SU-DHL-6 (cell line): ENCODE results near the gene RNF152.
"Not testable (repeated sequence)": the region's sequence is repeated elsewhere in the genome, so short reads cannot be mapped to it uniquely, and the experiment has no call there.

ENCODE experiments used
- H2AFZ ChIP-seq: fragments of 200-600 bp; sonication (generic); 2 replicates; pipeline ENCODE4 v1.6.1; 2014; ENCODE audit warnings: low read depth, mild to moderate bottlenecking, moderate library complexity, mixed read lengths, antibody characterized with exemption, low read length; ENCODE audit not compliant: severe bottlenecking
- H3F3A ChIP-seq: fragments of 200-600 bp; shearing (Covaris generic); 2 replicates; pipeline ENCODE4 v1.6.0; 2016; ENCODE audit warnings: antibody characterized with exemption, mild to moderate bottlenecking; ENCODE audit not compliant: insufficient read depth
- H3K27ac ChIP-seq: fragments of 200-600 bp; sonication (generic); 2 replicates; pipeline ENCODE4 v1.5.1; 2016; ENCODE audit warnings: low read depth, mild to moderate bottlenecking, low read length, moderate library complexity, mixed read lengths
- H3K27me3 ChIP-seq: fragments of 200-600 bp; sonication (generic), shearing (Covaris generic); 2 replicates; pipeline ENCODE4 v1.6.0; 2014; ENCODE audit warnings: mild to moderate bottlenecking, low read length
- H3K36me3 ChIP-seq: fragments of 200-600 bp; sonication (generic); 2 replicates; pipeline ENCODE4 v1.6.1; 2014; ENCODE audit warnings: mild to moderate bottlenecking, low read length, mixed read lengths
- H3K4me2 ChIP-seq: fragments of 300-600, 200-600 bp; shearing (Covaris generic), sonication (generic); 2 replicates; pipeline ENCODE4 v1.6.0; 2014; ENCODE audit warnings: low read length, low read depth, mild to moderate bottlenecking; ENCODE audit not compliant: poor library complexity, severe bottlenecking
- H3K4me3 ChIP-seq: fragments of 200-600 bp; sonication (generic); 2 replicates; pipeline ENCODE4 v1.5.1; 2014; ENCODE audit warnings: antibody characterized with exemption, low read length, mild to moderate bottlenecking, mixed read lengths; ENCODE audit not compliant: insufficient read depth, poor library complexity, severe bottlenecking
- H3K79me2 ChIP-seq: fragments of 200-600 bp; sonication (generic); 2 replicates; pipeline ENCODE4 v1.6.1; 2014; ENCODE audit warnings: mild to moderate bottlenecking, low read length, moderate library complexity; ENCODE audit not compliant: insufficient read depth
- H3K9ac ChIP-seq: fragments of 200-600 bp; sonication (generic); 2 replicates; pipeline ENCODE4 v1.7.0; 2014; ENCODE audit warnings: mild to moderate bottlenecking, low read length
- H3K9me2 ChIP-seq: fragments of 200-600 bp; sonication (generic); replicated peaks from 2 replicates; pipeline ENCODE4 v1.6.1; 2014; ENCODE audit warnings: low read length; ENCODE audit not compliant: insufficient read depth
- H3K9me3 ChIP-seq: fragments of 200-600 bp; sonication (generic); 2 replicates; pipeline ENCODE4 v1.6.1; 2014; ENCODE audit warnings: low read length, mixed read lengths; ENCODE audit not compliant: insufficient read depth
- H4K20me1 ChIP-seq: fragments of 200-600 bp; sonication (generic); 2 replicates; pipeline ENCODE4 v1.6.1; 2014; ENCODE audit warnings: low read depth, mild to moderate bottlenecking, antibody characterized with exemption, low read length, moderate library complexity, mixed read lengths
- EZH2phosphoT487 ChIP-seq: fragments of 200-600 bp; sonication (generic), shearing (Covaris generic); conservative IDR thresholded peaks from 2 replicates; pipeline ENCODE4 v1.6.1; 2018; ENCODE audit warnings: mild to moderate bottlenecking, antibody characterized with exemption, low read length, moderate library complexity, mixed read lengths
- TF ChIP-seq, protein P1 (sequence below): fragments of 200-600 bp; sonication (generic); IDR thresholded peaks from one replicate; pipeline ENCODE4 v1.5.1; 2017; ENCODE audit warnings: antibody characterized with exemption, mild to moderate bottlenecking, low read length, moderate library complexity; ENCODE audit not compliant: insufficient read depth, poor library complexity, severe bottlenecking

Gene RNF152

DNA sequence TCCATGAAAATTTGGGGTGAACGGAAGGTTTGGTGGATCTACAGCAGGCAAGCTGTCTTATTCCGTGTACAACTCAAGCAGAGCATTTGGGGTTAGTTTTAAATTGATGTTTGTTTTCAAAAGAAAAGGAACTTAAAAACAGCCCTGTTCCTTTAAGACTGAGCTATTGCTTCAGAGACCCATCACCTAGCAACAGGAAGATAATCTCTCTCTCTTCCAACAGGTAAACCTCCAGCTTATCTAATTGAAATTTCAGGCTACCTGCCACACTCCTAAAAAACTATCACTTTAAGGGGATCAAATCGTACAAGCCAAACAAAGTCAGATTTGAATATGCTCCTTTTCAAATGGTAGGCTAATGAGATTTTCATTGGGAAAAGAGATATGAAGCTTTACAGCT lies 101.8 kb downstream of the RNF152 start:
- no peaks in the 10 kb centered on the region for H3K27me3 ChIP-seq

DNA sequence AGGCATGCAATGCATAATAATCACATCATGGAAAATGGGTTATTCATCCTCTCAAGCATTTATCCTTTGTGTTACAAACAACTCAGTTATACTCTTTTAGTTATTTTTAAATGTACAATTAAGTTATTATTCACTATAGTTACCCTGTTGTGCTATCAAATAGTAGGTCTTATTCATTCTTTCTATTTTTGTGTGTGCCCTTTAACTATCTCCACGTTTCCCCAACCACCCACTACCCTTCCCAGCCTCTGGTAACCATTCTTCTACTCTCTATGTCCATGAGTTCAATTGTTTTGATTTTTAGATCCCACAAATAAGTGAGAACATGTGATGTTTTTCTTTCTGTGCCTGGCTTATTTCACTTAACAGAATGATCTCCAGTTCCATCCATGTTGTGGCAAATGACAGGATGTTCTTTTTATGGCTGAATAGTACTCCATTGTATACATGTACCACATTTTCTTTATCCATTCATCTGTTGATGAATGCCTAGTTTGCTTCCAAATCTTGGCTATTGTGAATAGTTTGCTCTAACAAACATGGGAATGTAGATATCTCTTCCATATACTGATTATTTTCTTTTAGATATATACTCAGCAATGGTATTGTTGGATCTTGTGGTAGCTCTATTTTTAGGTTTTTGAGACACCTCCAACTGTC lies 105.7 kb downstream of the RNF152 start:
- H3K4me3 ChIP-seq, H3K9me2 ChIP-seq, H3K9me3 ChIP-seq, H3K27ac ChIP-seq, H3K27me3 ChIP-seq, H4K20me1 ChIP-seq, H3K4me2 ChIP-seq, H3K9ac ChIP-seq, H3F3A ChIP-seq, H2AFZ ChIP-seq, H3K79me2 ChIP-seq, H3K36me3 ChIP-seq: not testable (repeated sequence)

More for the DNA sequence above, 101.8 kb downstream of the RNF152 start:
- TF ChIP-seq EZH2phosphoT487: no peak
- TF ChIP-seq, protein P1, sequence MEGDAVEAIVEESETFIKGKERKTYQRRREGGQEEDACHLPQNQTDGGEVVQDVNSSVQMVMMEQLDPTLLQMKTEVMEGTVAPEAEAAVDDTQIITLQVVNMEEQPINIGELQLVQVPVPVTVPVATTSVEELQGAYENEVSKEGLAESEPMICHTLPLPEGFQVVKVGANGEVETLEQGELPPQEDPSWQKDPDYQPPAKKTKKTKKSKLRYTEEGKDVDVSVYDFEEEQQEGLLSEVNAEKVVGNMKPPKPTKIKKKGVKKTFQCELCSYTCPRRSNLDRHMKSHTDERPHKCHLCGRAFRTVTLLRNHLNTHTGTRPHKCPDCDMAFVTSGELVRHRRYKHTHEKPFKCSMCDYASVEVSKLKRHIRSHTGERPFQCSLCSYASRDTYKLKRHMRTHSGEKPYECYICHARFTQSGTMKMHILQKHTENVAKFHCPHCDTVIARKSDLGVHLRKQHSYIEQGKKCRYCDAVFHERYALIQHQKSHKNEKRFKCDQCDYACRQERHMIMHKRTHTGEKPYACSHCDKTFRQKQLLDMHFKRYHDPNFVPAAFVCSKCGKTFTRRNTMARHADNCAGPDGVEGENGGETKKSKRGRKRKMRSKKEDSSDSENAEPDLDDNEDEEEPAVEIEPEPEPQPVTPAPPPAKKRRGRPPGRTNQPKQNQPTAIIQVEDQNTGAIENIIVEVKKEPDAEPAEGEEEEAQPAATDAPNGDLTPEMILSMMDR: no peak
- Histone ChIP-seq H3K4me2 (no peak overlapping the region), H3K9me2 (no peaks in the 10 kb centered on the region), H3K27ac (no peak overlapping the region), H3K4me3 (no peak overlapping the region), H4K20me1 (no peaks in the 10 kb centered on the region), H3K36me3 (no peaks in the 10 kb centered on the region), H3K9ac (no peak overlapping the region), H2AFZ (no peak overlapping the region), H3K9me3 (no peaks in the 10 kb centered on the region), H3K79me2 (no peaks in the 10 kb centered on the region), H3F3A (no peaks in the 10 kb centered on the region)

DNA sequence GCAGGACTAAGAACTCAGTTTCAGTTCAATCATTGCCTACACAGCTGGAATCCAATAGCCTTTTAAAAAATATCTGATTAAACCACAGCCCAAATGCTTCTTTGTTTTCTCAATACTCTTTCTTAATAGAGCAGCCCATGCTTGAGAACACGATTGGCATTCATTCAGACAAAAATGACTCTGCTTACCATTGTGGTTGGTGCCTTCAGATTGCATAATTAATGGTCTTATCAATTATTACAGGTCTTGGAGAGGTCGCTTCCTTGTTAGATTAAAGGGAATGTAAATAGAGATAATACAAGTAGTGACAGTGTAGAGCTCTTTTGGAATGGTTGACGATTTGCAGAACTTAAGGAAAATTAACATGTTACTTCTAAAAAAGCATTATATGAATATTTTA lies 107.2 kb downstream of the RNF152 start:
- H3K9ac ChIP-seq: no peak overlapping the region
- H4K20me1 ChIP-seq: no peaks in the 10 kb centered on the region
- no peak overlapping the region for H2AFZ ChIP-seq
- H3F3A ChIP-seq: no peaks in the 10 kb centered on the region
- no peak overlapping the region for H3K4me3 ChIP-seq
- H3K27me3 ChIP-seq: peaks cover 2% of the 10 kb centered on the region; the same call in 1 of the 2 replicates
- H3K9me3 ChIP-seq: no peaks in the 10 kb centered on the region
- no peaks in the 10 kb centered on the region for H3K79me2 ChIP-seq
- H3K9me2 ChIP-seq: no peaks in the 10 kb centered on the region
- H3K27ac ChIP-seq: no peak overlapping the region
- H3K36me3 ChIP-seq: no peaks in the 10 kb centered on the region
- no peak overlapping the region for H3K4me2 ChIP-seq
- TF ChIP-seq EZH2phosphoT487: no peak
- TF ChIP-seq, protein P1: no peak

DNA sequence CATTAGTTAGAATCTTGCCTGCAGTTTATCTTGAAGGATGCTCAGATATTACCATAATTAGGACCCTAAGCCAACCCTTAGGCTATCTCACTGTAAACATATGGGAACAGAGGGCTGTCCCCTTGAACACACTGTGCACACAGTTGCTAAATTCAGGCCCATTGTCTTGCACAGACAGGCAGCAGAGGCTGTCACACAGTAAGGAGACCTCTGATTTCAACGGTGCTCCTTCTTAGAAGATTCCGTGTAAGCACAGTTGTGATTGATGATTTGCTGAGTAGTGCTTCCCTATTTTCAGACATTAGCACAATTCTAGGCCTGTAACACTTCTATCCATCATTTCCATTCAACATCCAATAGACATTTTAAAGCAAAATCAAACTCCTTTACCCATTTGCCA lies 108.0 kb downstream of the RNF152 start:
- H3K4me3 ChIP-seq: no peak overlapping the region
- H3K36me3 ChIP-seq: no peaks in the 10 kb centered on the region
- H3K4me2 ChIP-seq: no peak overlapping the region
- H2AFZ ChIP-seq: no peak overlapping the region
- H3K27ac ChIP-seq: no peak overlapping the region
- no peaks in the 10 kb centered on the region for H4K20me1 ChIP-seq
- H3K9me2 ChIP-seq: no peaks in the 10 kb centered on the region
- H3F3A ChIP-seq: no peaks in the 10 kb centered on the region
- no peak overlapping the region for H3K9ac ChIP-seq
- TF ChIP-seq, protein P1: no peak
- no peak for TF ChIP-seq EZH2phosphoT487
- no peaks in the 10 kb centered on the region for H3K9me3 ChIP-seq
- no peaks in the 10 kb centered on the region for H3K79me2 ChIP-seq
- H3K27me3 ChIP-seq: peaks cover 8% of the 10 kb centered on the region; the same call in 1 of the 2 replicates
